A204.1 (cell line): Measurements from ENCODE around the gene OSCAR.
"Not testable (repeated sequence)": the region's sequence is repeated elsewhere in the genome, so short reads cannot be mapped to it uniquely, and the experiment has no call there.

Source experiments
- FAIRE-seq: peaks from 2 replicates; lab custom pipeline; 2012; peaks lifted over from hg19 to GRCh38; lab: Jason Lieb, UNC

Gene OSCAR

DNA sequence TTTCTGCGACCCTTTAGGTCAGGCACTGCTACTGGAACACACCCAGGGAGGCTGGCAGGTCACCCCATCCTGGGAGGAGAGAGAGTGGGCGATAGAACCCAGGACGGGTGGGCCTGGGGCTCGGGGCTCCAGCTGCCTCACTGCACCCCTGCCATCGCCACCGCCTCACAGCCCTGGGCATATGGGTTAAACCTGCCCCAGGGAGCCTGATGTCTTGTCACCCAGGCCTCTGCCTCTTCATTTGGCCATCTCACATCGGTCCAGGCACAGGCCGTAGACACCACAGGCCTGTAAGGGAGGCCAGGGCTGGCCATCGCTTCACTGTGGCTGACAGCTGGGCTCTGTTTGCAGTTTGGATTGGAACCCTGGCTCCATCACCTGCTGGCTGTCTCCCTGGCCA is 25.1 kb upstream of the OSCAR start:
- no peak for FAIRE-seq

GRCh38 chr19:54124393-54124792 is 23.8 kb upstream of the OSCAR start:
- FAIRE-seq = no peak

DNA sequence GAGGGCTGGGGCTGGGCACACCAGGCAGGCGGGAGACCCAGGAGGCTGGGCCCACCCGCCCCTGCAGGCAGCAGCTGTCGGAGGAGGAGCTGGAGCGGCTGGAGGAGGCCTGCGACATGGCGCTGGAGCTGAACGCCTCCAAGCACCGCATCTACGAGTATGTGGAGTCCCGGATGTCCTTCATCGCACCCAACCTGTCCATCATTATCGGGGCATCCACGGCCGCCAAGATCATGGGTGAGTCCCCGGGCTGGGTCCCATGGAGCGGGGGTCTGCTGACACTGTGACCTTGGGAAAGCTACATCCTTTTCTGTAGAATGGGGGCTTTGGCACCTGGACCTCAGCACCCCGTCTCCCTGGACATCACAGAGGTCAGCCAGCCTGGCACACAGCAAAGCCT is 23.1 kb upstream of the OSCAR start:
- no peak for FAIRE-seq

DNA sequence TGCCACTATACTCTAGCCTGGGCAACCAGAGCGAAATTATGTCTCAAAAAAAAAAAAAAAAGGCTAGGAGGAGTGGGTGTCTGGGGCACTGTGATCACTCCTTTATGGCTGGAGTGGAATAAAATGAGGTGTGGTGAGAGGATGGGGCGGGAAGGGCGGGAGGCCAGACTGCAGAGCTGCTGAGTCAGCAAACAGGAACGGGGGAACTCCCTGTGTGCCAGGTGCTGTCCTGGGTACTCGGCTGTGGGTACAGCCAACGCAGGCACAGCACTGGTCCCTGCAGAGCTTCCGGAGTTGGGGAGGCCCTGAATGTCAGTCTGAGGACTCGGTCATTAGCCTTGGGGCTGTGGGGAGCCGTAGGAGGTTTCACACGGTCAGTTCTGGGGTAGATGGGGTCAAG is 20.7 kb upstream of the OSCAR start:
- FAIRE-seq = no peak

DNA sequence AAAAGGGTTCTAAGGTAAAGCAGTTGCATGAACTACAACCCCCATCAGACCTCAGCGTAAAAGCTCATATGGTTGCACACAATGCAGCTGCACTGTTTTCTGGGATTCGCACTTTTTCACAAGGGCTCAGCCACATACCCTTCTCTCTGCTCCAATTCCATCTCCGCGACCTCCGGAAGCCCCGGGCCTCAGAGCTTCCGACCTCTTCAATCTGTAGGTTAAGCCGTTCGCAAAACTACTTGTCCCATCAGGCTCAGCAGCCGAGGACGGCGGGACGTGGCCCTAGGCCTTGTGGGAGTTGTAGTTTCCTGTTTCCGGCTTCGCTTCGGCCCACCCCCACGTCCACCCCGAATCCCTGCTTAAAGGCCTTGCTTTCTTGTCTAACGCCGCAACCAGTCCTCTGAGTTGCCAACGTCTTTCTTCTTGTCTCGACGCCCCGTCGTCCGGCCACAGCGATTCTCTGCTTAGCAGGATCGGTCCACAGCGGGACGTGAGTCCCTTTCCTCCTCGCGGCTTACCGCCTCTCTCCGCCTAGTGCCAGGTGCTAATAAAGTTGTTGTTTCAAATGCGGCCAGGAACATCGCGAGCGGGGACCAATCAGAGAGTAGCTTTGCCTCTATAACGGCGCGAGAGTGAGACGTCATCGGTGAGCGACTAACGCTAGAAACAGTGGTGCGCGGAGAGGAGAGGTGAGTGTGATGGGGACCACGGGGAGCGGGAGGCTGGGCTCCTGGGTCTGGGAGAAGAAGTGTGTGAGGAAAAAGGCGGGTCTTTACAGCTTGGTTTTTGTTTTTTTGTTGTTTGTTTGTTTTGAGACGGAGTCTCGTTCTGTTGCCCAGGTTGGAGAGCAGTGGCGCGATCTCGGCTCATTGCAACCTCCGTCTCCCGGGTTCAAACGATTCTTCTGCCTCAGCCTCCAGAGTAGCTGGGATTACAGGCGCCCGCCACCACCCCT is 14.8 kb upstream of the OSCAR start, which contains the start of the genes PRPF31 and TFPT:
Gene PRPF31, plus strand, starts transcription at position 646 of the 955 bp plus-strand sequence. CDS start 2,525 bp downstream, outside the sequence.
Gene TFPT, minus strand, starts transcription at position 549 of the 955 bp plus-strand sequence. Its CDS starts 388 bp downstream, at position 161.
- FAIRE-seq = peak; percentile 84

DNA sequence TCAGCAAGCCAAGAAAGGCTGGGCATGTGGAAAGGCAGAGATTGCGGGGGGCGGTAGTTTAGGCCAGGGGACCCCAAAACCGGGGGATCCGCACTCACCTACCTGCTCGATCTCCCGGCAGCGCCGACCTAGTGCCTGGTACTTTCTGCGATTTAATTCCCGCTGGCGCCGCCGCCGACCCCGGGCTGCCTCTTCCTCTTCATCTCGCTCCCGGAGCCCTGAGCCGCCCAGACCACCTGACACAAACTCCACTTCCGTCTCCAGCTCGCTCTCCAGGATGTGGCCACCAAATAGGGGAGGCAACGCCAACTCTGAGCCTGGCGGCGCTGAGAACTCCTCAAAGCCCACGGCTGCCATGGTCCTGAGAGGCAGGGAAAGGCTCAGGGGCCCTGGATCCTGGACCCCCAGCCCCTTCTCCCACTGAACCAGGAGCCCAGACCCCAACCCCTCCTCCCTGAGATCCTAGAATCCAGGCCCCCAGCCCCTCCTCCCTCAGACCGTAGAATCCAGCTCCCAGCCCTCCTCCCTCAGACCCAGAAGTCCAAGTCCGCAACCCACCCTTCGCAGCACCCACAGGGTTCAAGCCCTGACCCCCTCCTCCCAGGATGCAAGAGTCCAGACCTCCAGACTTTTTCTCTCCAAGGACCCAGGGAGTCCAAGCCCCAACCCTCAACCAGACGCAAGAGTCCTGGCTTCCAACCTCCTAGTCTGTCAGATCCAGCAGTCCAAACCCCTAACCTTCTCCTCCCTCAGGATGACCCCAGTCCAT is 13.9 kb upstream of the OSCAR start:
- no peak for FAIRE-seq

DNA sequence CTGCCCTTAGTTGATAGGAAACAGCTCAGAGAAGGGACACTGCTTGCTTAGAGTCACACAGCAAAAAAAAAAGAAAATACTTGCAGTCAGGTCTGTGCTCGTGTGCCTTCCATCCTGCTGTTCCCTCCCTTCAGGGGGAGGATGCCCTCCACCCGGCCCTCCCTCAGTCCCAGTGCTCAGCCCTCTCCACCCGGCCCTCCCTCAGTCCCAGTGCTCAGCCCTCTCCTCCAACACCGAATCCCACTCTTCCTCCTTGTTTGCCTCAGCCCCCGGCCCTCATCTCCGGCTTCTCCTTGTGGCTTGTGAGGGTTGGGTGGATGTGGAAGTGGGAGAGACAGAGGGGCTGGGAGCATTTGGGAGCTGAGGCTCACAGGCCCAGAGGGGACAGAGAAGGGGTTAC is 9.0 kb upstream of the OSCAR start:
- FAIRE-seq = no peak

DNA sequence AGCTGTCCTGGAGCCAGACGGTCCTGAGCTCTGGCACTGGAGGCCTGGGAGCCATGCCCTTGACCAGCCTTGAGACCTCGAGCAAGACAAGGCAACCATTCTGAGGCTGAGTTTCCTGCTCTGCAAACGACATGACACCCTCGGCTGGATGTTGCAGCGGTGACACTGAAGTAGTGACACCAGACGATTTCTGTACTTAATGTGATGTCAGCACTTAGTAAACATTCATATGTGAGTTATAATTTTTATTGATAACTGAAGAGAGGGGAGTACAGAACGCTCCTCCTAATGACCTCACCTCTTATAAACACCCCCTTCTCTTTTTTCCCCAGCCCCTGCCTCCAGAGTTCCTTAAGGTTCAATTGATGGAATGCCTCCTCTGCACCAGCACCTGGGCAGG is 7.9 kb upstream of the OSCAR start:
- no peak for FAIRE-seq

DNA sequence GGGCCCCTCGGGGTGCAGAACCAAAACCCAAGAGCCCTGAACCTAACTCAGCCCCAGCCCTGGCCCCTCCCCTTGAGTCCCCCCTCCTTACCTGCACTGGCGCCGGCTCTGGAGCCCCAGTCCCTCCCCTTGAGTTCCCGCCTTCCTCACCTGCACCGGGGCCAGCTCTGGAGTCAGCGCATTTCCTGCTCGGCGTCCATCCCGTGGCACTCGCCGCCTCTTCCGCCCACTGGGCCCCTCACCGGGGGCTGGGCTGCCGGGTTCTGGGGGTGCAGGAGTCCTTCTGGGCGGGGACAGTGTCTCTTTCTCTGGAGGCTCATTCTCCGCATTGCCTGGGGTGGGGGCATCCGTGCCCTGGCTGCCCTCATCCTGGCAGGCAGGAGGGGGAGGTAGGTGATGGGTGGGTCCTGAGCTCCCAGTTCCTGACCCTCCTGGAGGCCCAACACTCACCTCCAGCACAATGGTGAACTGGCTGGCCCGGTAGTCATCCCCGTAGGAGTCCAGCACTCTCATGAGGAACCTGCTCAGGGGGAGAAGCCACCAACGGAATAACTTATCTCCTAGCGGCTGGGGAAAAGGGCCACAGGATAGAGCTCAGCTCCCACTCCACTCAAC is 7.4 kb upstream of the OSCAR start:
- FAIRE-seq = no peak

DNA sequence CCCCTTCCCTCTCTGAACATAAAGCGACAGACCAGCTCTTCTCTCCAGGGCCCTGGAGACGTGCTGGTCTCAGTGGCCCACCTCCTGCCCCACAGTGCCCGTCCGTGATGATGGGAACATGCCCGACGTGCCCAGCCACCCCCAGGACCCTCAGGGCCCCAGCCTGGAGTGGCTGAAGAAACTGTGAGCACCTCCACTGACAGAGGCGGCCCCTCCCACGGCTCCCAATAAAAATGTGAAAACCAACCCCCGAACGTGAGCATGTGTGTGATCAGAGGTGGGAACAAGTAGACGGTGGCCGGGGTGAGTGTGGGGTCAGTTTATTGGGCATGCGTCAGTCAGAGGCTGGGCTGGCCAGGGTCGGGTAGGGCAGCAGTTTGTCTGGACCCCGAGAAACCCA is 6.1 kb upstream of the OSCAR start:
- FAIRE-seq = no peak

DNA sequence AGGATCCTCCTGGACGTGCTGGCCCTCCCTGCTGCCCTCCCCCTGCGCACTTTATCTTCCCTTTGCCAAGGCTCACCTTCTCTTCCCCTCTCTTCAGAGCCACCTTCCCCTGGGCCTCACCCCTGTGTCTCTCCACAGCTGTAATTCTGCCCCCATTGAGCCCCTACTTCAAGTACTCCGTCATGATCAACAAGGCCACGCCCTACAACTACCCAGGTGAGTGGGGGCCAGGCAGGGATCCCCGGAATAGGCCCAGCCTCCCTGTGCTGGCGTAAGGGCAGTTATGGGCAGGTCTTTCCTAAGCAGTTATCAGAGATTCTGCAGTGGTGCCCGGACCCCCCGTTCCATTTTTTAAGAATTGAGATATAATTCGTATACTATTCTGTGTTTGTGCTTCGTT is 5.2 kb upstream of the OSCAR start:
- no peak for FAIRE-seq

DNA sequence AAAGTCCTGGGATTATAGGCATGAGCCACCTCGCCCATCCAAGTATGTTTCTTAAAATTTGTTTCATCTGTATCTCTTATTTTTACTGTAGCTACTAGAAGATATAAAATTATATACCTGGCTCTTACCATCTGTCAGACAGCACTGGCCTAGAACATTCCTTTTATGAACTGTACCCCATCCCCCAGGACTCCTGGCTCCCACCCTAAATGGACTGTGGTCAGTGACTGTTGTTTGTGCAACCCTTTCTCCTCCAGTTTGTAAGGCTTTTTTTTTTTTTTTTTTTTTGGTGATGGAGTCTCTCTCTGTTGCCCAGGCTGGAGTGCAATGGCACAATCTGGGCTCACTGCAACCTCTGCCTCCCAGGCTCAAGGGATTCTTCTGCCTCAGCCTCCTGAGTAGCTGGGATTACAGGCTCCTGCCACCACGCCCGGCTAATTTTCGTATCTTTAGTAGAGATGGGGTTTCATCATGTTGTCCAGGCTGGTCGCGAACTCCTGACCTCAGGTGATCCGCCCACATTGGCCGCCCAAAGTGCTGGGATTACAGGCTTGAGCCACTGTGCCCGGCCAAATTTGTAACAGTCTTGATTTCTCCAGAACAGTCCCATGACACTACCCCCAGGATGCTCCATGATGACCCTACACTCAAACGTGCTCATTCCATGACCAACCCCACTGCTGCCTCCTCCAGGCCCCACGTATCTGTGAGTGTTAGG is 4.6 kb upstream of the OSCAR start:
- FAIRE-seq = no peak

- peak; percentile 90 for FAIRE-seq
Observed at GRCh38 chr19:54102421-54103169, 2.0 kb upstream of the OSCAR start, which contains the start of gene NDUFA3. Gene NDUFA3 (plus strand): TSS chr19:54102855. CDS start chr19:54102879, 24 bp downstream.

DNA sequence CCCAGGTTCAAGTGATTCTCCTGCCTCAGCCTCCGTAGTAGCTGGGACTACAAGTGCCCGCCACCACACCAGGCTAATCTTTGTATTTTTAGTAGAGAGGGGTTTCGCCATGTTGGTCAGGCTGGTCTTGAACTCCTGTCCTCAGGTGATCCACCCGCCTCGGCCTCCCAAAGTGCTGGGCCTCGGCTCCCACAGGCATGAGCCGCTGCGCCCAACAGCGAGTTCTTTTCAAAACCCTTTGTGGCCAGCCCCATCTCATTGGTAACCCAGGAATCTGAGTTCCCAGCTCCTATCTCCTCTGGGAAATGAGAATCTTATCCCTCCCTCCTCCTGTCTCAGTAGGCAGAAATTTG is 724 bp downstream of the OSCAR start:
- FAIRE-seq = not testable (repeated sequence)

DNA sequence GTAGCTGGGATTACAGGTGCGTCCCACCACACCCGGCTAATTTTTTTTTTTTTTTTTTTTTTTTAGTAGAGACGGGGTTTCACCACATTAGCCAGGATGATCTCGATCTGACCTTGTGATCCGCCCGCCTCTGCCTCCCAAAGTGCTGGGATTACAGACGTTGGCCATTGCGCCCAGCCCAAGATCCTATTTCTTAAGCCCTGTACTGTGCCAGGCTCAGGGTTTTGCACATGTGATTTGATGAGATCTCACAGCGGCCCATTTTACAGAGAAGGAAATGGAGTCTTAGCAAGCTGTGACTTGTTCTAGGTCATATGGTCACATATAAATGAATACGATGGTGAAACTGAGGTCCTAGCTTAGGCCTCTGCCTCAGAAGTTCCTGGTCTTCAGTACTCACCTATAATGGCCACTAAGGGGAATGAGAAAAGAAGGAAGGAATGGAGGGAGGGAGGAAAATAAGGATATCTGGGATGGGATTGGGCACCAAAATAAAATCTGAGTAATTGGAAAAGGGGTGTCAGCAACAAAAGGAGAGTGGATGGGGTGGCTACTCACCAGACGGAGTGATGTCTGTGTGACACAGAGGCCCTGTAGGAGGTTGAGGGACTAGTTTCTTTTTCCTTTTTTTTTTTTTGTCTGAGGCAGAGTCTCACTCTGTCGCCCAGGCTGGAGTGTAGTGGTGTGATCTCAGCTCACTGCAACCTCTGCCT is 1.3 kb downstream of the OSCAR start:
- no peak for FAIRE-seq

GRCh38 chr19:54096617-54097106 is 3.9 kb downstream of the OSCAR start:
- no peak for FAIRE-seq

DNA sequence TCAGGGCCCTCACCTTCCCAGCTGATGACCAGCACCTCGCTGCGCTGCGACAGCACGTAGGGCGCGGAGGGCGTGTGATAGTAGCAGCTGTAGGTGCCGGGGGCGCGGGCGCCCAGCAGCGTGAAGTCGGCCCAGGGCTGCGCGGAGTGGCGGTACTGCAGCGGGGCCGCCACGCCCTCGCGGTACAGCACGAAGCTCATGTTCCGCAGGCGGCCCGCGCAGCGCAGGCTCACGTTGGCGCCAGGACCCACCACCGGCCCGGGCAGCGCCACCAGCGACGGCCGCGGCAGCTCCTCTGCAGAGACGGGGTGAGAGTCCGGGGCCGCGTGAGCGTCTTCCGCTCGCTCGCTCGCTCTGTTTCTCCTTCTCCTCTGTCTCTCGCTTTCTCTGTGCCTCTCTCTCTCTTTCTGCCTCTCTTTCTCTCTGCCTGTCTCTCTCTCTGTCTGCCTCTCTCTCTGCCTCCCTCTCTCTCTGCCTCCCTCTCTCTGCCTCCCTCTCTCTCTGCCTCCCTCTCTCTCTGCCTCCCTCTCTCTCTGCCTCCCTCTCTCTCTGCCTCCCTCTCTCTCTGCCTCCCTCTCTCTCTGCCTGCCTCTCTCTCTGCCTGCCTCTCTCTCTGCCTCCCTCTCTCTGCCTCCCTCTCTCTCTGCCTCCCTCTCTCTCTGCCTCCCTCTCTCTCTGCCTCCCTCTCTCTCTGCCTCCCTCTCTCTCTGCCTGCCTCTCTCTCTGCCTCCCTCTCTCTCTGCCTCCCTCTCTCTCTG is 4.6 kb downstream of the OSCAR start:
- FAIRE-seq = not testable (repeated sequence)

GRCh38 chr19:54095136-54095858 is 5.3 kb downstream of the OSCAR start:
- no peak for FAIRE-seq

GRCh38 chr19:54094426-54095000 is 6.1 kb downstream of the OSCAR start:
- no peak for FAIRE-seq
